ENCODE measurements around the gene YRDC.

- no peak for TF ChIP-seq TCF7 (CRISPR knock-in tag; IDR thresholded peaks at IDR 0.05; ENCODE audit: low read depth)
- no peak for TF ChIP-seq MYBL2 (CRISPR knock-in tag; IDR thresholded peaks at IDR 0.05)
- no peak for TF ChIP-seq ELF4 (CRISPR knock-in tag; IDR thresholded peaks at IDR 0.05; ENCODE audit: low read depth)
- no peak for TF ChIP-seq CTCF (IDR thresholded peaks at IDR 0.05)
Measured at GRCh38 chr1:37821481-37821880, 13.5 kb upstream of the YRDC start.
